Measurements from ENCODE around the gene RFFL. TPM values are rescaled to one million over a fixed set of nuclear protein-coding genes. Genes with fewer than 3 reads are reported as not detected.

The RFFL gene
- total RNA-seq, 2 donors from 2014 or later = 33.8 to 56.6 TPM

GRCh38 chr17:34974794-34975785 is 88.4 kb downstream of the RFFL start:
- Histone ChIP-seq H3K9me3 (ENCODE audit: control insufficient read depth, low read length) (no peaks in the 10 kb centered on the region), H3K4me3 (ENCODE audit: low read length) (no peak overlapping the region), H3K27me3 (ENCODE audit: control insufficient read depth, insufficient read depth, low read length, poor library complexity, severe bottlenecking) (no peaks in the 10 kb centered on the region), H3K9ac (ENCODE audit: extremely low read depth, low read length, poor library complexity, severe bottlenecking) (no peak overlapping the region), H3K36me3 (ENCODE audit: control insufficient read depth, insufficient read depth, low read length) (no peaks in the 10 kb centered on the region), H3K27ac (ENCODE audit: low read depth, low read length) (no peak overlapping the region), H3K4me1 (ENCODE audit: control insufficient read depth, insufficient read depth, low read length) (no peaks in the 10 kb centered on the region)
- no peaks in the 10 kb centered on the region for H3K27me3 Mint-ChIP-seq (ENCODE audit: insufficient read depth)
- 80 to 88% methylated on average over 2 to 3 of the region's 3 CpGs for WGBS, 2 experiments (ENCODE audit: insufficient coverage in 1 of 2, insufficient read length in 1 of 2)
- DNase-seq = no peak
- no peak for TF ChIP-seq CTCF (conservative IDR thresholded peaks at IDR 0.05)
- no peaks in the 10 kb centered on the region for H3K9me3 Mint-ChIP-seq
- H3K27ac Mint-ChIP-seq = peak overlapping the region; percentile 10
- H3K4me3 Mint-ChIP-seq = no peak overlapping the region
- peaks cover 18% of the 10 kb centered on the region for H3K4me1 Mint-ChIP-seq
- H3K36me3 Mint-ChIP-seq (ENCODE audit: low read depth) = no peaks in the 10 kb centered on the region

- no peaks in the 10 kb centered on the region for H3K9me3 Mint-ChIP-seq
- no peak for DNase-seq
- Histone ChIP-seq H3K4me3 (ENCODE audit: low read length) (no peak overlapping the region), H3K36me3 (ENCODE audit: control insufficient read depth, insufficient read depth, low read length) (no peaks in the 10 kb centered on the region), H3K27ac (ENCODE audit: low read depth, low read length) (no peak overlapping the region), H3K9me3 (ENCODE audit: control insufficient read depth, low read length) (no peaks in the 10 kb centered on the region), H3K4me1 (ENCODE audit: control insufficient read depth, insufficient read depth, low read length) (no peaks in the 10 kb centered on the region), H3K9ac (ENCODE audit: extremely low read depth, low read length, poor library complexity, severe bottlenecking) (no peak overlapping the region), H3K27me3 (ENCODE audit: control insufficient read depth, insufficient read depth, low read length, poor library complexity, severe bottlenecking) (no peaks in the 10 kb centered on the region)
- H3K27ac Mint-ChIP-seq = no peak overlapping the region
- H3K4me3 Mint-ChIP-seq = no peak overlapping the region
- WGBS, 2 experiments (ENCODE audit: insufficient coverage in 1 of 2, insufficient read length in 1 of 2) = 77% methylated on average over 2 of the region's 2 CpGs; no CpG with 5 or more reads in 1 of the 2 experiments
- H3K36me3 Mint-ChIP-seq (ENCODE audit: low read depth) = no peaks in the 10 kb centered on the region
- H3K27me3 Mint-ChIP-seq (ENCODE audit: insufficient read depth) = no peaks in the 10 kb centered on the region
- H3K4me1 Mint-ChIP-seq = peaks cover 12% of the 10 kb centered on the region
- TF ChIP-seq CTCF (conservative IDR thresholded peaks at IDR 0.05) = no peak
Observed at GRCh38 chr17:34974179-34974578, 89.3 kb downstream of the RFFL start.

- Mint-ChIP-seq H3K27me3 (ENCODE audit: insufficient read depth) (peaks cover 35% of the 10 kb centered on the region), H3K4me1 (peaks cover 8% of the 10 kb centered on the region), H3K4me3 (peak within 1 kb of the TSS; percentile 97), H3K36me3 (ENCODE audit: low read depth) (peaks cover 11% of the 10 kb centered on the region), H3K27ac (peak within 1 kb of the TSS; percentile 100), H3K9me3 (no peaks in the 10 kb centered on the region)
- H3K9me3 ChIP-seq (ENCODE audit: control insufficient read depth, low read length) = no peaks in the 10 kb centered on the region
- DNase-seq = peak; percentile 98
- 0 to 1% methylated on average over 53 to 65 of the region's 65 CpGs for WGBS, 2 experiments (ENCODE audit: insufficient coverage in 1 of 2, insufficient read length in 1 of 2)
- peaks cover 26% of the 10 kb centered on the region for H3K27me3 ChIP-seq (ENCODE audit: control insufficient read depth, insufficient read depth, low read length, poor library complexity, severe bottlenecking)
- peak within 1 kb of the TSS; percentile 96 for H3K4me3 ChIP-seq (ENCODE audit: low read length)
- peaks cover 32% of the 10 kb centered on the region for H3K36me3 ChIP-seq (ENCODE audit: control insufficient read depth, insufficient read depth, low read length)
- H3K9ac ChIP-seq (ENCODE audit: extremely low read depth, low read length, poor library complexity, severe bottlenecking) = peak within 1 kb of the TSS; percentile 92
- no peaks in the 10 kb centered on the region for H3K4me1 ChIP-seq (ENCODE audit: control insufficient read depth, insufficient read depth, low read length)
- peak within 1 kb of the TSS; percentile 85 for H3K27ac ChIP-seq (ENCODE audit: low read depth, low read length)
- TF ChIP-seq CTCF (conservative IDR thresholded peaks at IDR 0.05) = no peak
Observed at GRCh38 chr17:34961093-34961911, 102.2 kb downstream of the RFFL start, which contains the start of the genes CCT6B and ZNF830. CCT6B (minus strand) TSS chr17:34961460; CDS start chr17:34961393, 67 bp downstream. ZNF830 (plus strand) TSS chr17:34961540; CDS start chr17:34961567, 27 bp downstream.
